NCI-H748 (cell line): Measurements from ENCODE around the gene GPR142.

ENCODE experiments used
- DNase-seq: peaks from one replicate; lab custom pipeline; 2025; ENCODE audit not compliant: unreplicated experiment; lab: John Stamatoyannopoulos, UW

The GPR142 gene

GRCh38 chr17:74367206-74367605 is at the start of gene GPR142:
TSS of gene GPR142 (plus strand) at chr17:74367506. CDS start at chr17:74369541, 2,035 bp downstream.
- DNase-seq = no peak

- DNase-seq = no peak
Measured at GRCh38 chr17:74318391-74318790, 48.9 kb upstream of the GPR142 start.

GRCh38 chr17:74324521-74324920 is 42.8 kb upstream of the GPR142 start:
- DNase-seq = no peak

GRCh38 chr17:74325376-74325742 is 41.9 kb upstream of the GPR142 start:
- no peak for DNase-seq

GRCh38 chr17:74325743-74326379 is 41.4 kb upstream of the GPR142 start, which contains the start of gene KIF19:
TSS of gene KIF19 (plus strand) at chr17:74326226. CDS start at chr17:74326350, 124 bp downstream.
- no peak for DNase-seq

GRCh38 chr17:74326506-74326905 is 40.8 kb upstream of the GPR142 start:
- no peak for DNase-seq

- no peak for DNase-seq
Measured at GRCh38 chr17:74328487-74328886, 38.8 kb upstream of the GPR142 start.

GRCh38 chr17:74329378-74329777 is 37.9 kb upstream of the GPR142 start:
- no peak for DNase-seq

- DNase-seq = no peak
Measured at GRCh38 chr17:74330446-74330845, 36.9 kb upstream of the GPR142 start.

GRCh38 chr17:74332017-74332650 is 35.2 kb upstream of the GPR142 start:
- DNase-seq = peak; percentile 78

- DNase-seq = peak; percentile 96
Measured at GRCh38 chr17:74332763-74333283, 34.5 kb upstream of the GPR142 start.

GRCh38 chr17:74334393-74335039 is 32.8 kb upstream of the GPR142 start:
- DNase-seq = peak; percentile 15

- DNase-seq = no peak
Measured at GRCh38 chr17:74335529-74336062, 31.7 kb upstream of the GPR142 start.

- no peak for DNase-seq
Measured at GRCh38 chr17:74336307-74336706, 31.0 kb upstream of the GPR142 start.

GRCh38 chr17:74337834-74338500 is 29.3 kb upstream of the GPR142 start:
- peak; percentile 87 for DNase-seq

- DNase-seq = peak; percentile 62
Measured at GRCh38 chr17:74339537-74340195, 27.6 kb upstream of the GPR142 start.

- no peak for DNase-seq
Measured at GRCh38 chr17:74340470-74341023, 26.8 kb upstream of the GPR142 start.

- DNase-seq = peak; percentile 30
Measured at GRCh38 chr17:74342224-74342623, 25.1 kb upstream of the GPR142 start.

GRCh38 chr17:74343121-74343520 is 24.2 kb upstream of the GPR142 start:
- no peak for DNase-seq

- no peak for DNase-seq
Measured at GRCh38 chr17:74343526-74344284, 23.6 kb upstream of the GPR142 start.
